Gastrocnemius medialis (tissue), 4 donors: ENCODE data around the gene STK36. TPM values are rescaled to one million over a fixed set of nuclear protein-coding genes. Genes with fewer than 3 reads are reported as not detected.

ENCODE experiments used
- ATAC-seq, 2 donors: fragments of 150-250 bp; one replicate each; pipeline ENCODE4 v1.9.1; 2016
- DNase-seq, 2 donors: peaks; one replicate each; pipeline ENCODE4 v3.0.0-alpha.2; 2019
- H3K27ac ChIP-seq, 4 donors: fragments of 200-600 bp; sonication (generic); 1 replicate in 1 of 4; 2 replicates in 3 of 4; pipeline ENCODE4 v1.5.1; 2016 to 2018; ENCODE audit warnings: mild to moderate bottlenecking in 2 of 4, moderate library complexity in 1 of 4
- H3K27me3 ChIP-seq, 3 donors: fragments of 200-600 bp; sonication (generic) in 2 of 3; 1 replicate in 1 of 3; 2 replicates in 2 of 3; pipeline versions ENCODE4 v1.5.1 to v1.6.0; 2016 to 2019; ENCODE audit warnings: mild to moderate bottlenecking in 1 of 3, moderate library complexity in 1 of 3
- H3K36me3 ChIP-seq, 2 donors: fragments of 200-600 bp; sonication (generic) in 1 of 2; one replicate each; pipeline ENCODE4 v1.5.1; 2017 to 2018
- H3K4me1 ChIP-seq, 2 donors: fragments of 200-600 bp; sonication (generic) in 1 of 2; one replicate each; pipeline ENCODE4 v1.5.1; 2016 to 2017; ENCODE audit warnings: mild to moderate bottlenecking in 2 of 2
- H3K4me3 ChIP-seq, 4 donors: fragments of 200-600 bp; sonication (generic) in 3 of 4; 1 replicate in 1 of 4; 2 replicates in 3 of 4; pipeline ENCODE4 v1.5.1; 2016 to 2019; ENCODE audit warnings: mild to moderate bottlenecking in 2 of 4
- H3K9me3 ChIP-seq, 3 donors: fragments of 200-600 bp; sonication (generic) in 2 of 3; 1 replicate in 1 of 3; 2 replicates in 2 of 3; pipeline ENCODE4 v1.5.1; 2016 to 2019
- CTCF ChIP-seq, 5 experiments: fragments of 450-650 bp in 3 of 5; fragments of 200-600 bp in 2 of 5; sonication (generic) in 2 of 5; IDR thresholded peaks in 4 of 5; conservative IDR thresholded peaks in 1 of 5; 1 replicate in 4 of 5; 2 replicates in 1 of 5; pipeline ENCODE4 v1.5.1; 2016 to 2019; ENCODE audit warnings: antibody characterized with exemption in 5 of 5, mild to moderate bottlenecking in 3 of 5, moderate library complexity in 3 of 5
- POLR2A ChIP-seq, 2 donors: fragments of 450-650 bp; IDR thresholded peaks; one replicate each; pipeline ENCODE4 v1.6.1; 2017; ENCODE audit warnings: antibody characterized with exemption in 2 of 2, mild to moderate bottlenecking in 2 of 2, moderate library complexity in 2 of 2
- in situ Hi-C, 4 donors: fragments of 200-750 bp; cut with MboI; loops; one replicate each; pipeline versions ENCODE4 v1.15.0 to v1.8.0; 2017; ENCODE audit warnings: low sequenced_read_pairs in 4 of 4
- intact Hi-C: fragments of 100-400 bp; cut with DNase I; formaldehyde crosslinking; loops from one replicate; pipeline ENCODE4 v1.15.1; 2023; ENCODE audit warnings: low total_unique reads
- total RNA-seq, 4 donors: library from RNA; depleted of rRNA; stranded (reverse); fragments of >200 nt; gene quantifications; one replicate each; pipeline versions ENCODE4 v1.1.0 to v1.2.3, GENCODE V29; 2016

STK36 gene
- total RNA-seq, 4 donors from 2014 or later: 3.0 to 16.3 (median 7.6) TPM

- no peaks in the 10 kb centered on the region for H3K27me3 ChIP-seq
- intact Hi-C loops: no loop called here
- no peaks in the 10 kb centered on the region for H3K9me3 ChIP-seq
- ATAC-seq: no peak
- no peak overlapping the region for H3K27ac ChIP-seq
- no peak overlapping the region for H3K4me3 ChIP-seq
- TF ChIP-seq POLR2A (IDR thresholded peaks at IDR 0.05): no peak
- H3K4me1 ChIP-seq: no peaks in the 10 kb centered on the region
- in situ Hi-C loops: no loop called here
- H3K36me3 ChIP-seq: peaks cover 3 to 86% of the 10 kb centered on the region in 2 donors
- DNase-seq: no peak
Measured at GRCh38 chr2:218642786-218643185, 29.1 kb upstream of the STK36 start.

DNA sequence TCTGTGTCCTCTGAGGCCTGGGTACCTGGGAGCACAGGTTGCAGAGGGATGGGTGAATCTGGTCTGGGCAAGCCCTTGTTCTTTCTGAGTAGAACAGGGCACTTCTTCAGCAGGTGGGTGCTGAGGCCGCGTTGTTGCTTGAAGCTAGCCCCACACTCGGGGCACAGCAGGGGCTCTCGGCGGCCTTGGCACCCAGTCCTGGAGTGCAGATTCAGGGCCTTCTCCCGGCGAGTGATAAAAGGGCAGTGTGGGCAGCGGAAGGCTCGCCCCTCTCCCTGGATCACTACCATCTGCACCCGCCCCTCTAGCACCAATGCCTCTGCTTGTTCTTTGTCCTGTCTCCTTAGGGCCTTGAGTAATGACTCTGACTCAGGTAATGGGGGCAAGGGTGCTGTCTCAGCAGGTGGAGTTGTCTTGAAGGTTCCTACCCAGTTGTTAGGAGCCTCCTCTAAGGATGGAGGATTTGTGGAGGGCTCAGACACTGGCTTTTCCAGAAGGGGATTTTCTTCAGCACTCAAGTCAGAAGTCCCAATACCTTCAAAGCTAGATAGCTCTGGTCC, 28.1 kb upstream of the STK36 start:
- Histone ChIP-seq H3K4me1 (no peaks in the 10 kb centered on the region), H3K4me3 (no peak overlapping the region), H3K27me3 (no peaks in the 10 kb centered on the region), H3K36me3 (peaks cover 3 to 86% of the 10 kb centered on the region in 2 donors), H3K9me3 (no peaks in the 10 kb centered on the region), H3K27ac (no peak overlapping the region)
- no peak for TF ChIP-seq POLR2A (IDR thresholded peaks at IDR 0.05)
- no peak for TF ChIP-seq CTCF (IDR thresholded peaks at IDR 0.05 in 4 of 5, conservative IDR thresholded peaks at IDR 0.05 in 1 of 5)
- DNase-seq (no peak), ATAC-seq (no peak)
- intact Hi-C loops (no loop called here), in situ Hi-C loops (no loop called here)

DNA sequence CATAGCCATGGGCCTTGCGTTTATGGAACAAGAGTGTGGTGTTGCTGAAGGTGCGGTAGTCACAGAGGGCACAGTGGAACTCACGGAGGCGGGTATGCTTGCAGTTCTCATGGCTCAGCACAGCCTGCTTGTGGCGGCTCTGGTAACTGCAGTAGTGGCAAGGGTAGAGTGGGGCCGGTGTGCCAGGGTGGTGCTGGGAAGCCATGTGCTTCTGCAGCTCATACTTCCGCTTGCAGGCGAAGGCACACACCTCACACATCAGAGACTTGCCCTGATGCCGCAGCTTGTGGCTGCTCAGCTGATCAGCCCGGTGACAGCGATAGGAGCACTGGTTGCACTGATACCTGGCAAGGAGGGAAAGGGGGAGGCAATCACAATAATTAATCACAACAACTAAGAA, 27.2 kb upstream of the STK36 start:
- H3K4me1 ChIP-seq: no peaks in the 10 kb centered on the region
- DNase-seq: no peak
- no peaks in the 10 kb centered on the region for H3K27me3 ChIP-seq
- no peak overlapping the region for H3K27ac ChIP-seq
- in situ Hi-C loops: no loop called here
- no peak for TF ChIP-seq CTCF (IDR thresholded peaks at IDR 0.05 in 4 of 5, conservative IDR thresholded peaks at IDR 0.05 in 1 of 5)
- no peak for TF ChIP-seq POLR2A (IDR thresholded peaks at IDR 0.05)
- no peak for ATAC-seq
- H3K4me3 ChIP-seq: no peak overlapping the region
- H3K36me3 ChIP-seq: peaks cover 3 to 87% of the 10 kb centered on the region in 2 donors
- intact Hi-C loops: no loop called here
- no peaks in the 10 kb centered on the region for H3K9me3 ChIP-seq

- DNase-seq (no peak), ATAC-seq (no peak)
- Histone ChIP-seq H3K4me3 (no peak overlapping the region), H3K36me3 (peaks cover 3 to 90% of the 10 kb centered on the region in 2 donors), H3K27ac (peak overlapping the region in 1 of 4 donors; percentile 29), H3K4me1 (no peaks in the 10 kb centered on the region), H3K27me3 (no peaks in the 10 kb centered on the region), H3K9me3 (no peaks in the 10 kb centered on the region)
- TF ChIP-seq POLR2A (IDR thresholded peaks at IDR 0.05): no peak
- no peak for TF ChIP-seq CTCF (IDR thresholded peaks at IDR 0.05 in 4 of 5, conservative IDR thresholded peaks at IDR 0.05 in 1 of 5)
- in situ Hi-C loops: no loop called here
- intact Hi-C loops: no loop called here
Measured at GRCh38 chr2:218645126-218645525, 26.8 kb upstream of the STK36 start.

DNA sequence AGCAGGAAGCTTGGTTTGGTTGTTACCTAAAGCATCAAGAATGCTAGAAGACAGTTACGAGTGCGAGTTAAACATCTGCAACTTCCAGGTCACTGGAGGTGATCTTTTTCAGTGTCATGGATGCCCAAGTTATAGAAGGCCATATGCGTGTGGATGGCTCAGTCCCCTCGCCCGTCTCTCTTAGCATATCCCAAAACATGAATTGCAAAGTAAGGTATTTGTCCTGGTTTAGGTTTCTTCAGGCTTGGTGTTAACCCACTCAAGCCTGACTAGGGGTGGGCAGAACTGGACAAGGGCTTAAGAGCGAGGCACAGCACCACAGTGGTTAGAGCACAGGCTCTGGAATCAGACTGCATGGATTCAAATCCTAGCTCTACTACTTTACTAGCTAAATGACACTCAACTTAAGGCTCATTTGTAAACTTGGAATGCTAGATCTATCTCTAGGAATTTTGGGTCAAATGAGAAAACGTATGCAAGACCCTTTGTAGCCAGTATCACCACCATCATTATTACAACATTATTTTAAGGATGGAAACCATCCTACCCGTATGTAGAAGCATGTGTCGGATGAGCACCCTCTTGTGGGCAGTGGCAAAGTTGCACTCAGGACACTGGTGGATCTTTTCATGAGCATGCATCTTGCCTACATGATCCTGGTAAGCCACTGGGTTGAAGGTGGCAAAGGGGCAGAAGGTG, 23.6 kb upstream of the STK36 start:
- TF ChIP-seq POLR2A (IDR thresholded peaks at IDR 0.05) (no peak), CTCF (IDR thresholded peaks at IDR 0.05 in 4 of 5, conservative IDR thresholded peaks at IDR 0.05 in 1 of 5) (peak; percentile 54 to 79 (median 71))
- ATAC-seq: peak; percentile 65 to 71
- Histone ChIP-seq H3K36me3 (peaks cover 3 to 95% of the 10 kb centered on the region in 2 donors), H3K27ac (peak overlapping the region in 1 of 4 donors; percentile 18), H3K4me3 (no peak overlapping the region), H3K4me1 (no peaks in the 10 kb centered on the region), H3K9me3 (no peaks in the 10 kb centered on the region), H3K27me3 (no peaks in the 10 kb centered on the region)
- in situ Hi-C loops (no loop called here), intact Hi-C loops (no loop called here)
- DNase-seq: peak in 1 of 2 donors; percentile 45
